ENCODE measurements around the gene ZEB1.
A peak's percentile ranks its signal among the peaks of the same experiment; 100 is the strongest.
"Not testable (repeated sequence)": the region's sequence is repeated elsewhere in the genome, so short reads cannot be mapped to it uniquely, and the experiment has no call there.

ZEB1 gene

GRCh38 chr10:31422634-31423033 lies 103.6 kb downstream of the ZEB1 start:
- no peak for DNase-seq (ENCODE audit: low read depth in 2 of 2)

- no peak for DNase-seq (ENCODE audit: low read depth in 2 of 2)
Observed at GRCh38 chr10:31424473-31424872, 105.5 kb downstream of the ZEB1 start.

- no peak for DNase-seq (ENCODE audit: low read depth in 2 of 2)
Observed at GRCh38 chr10:31426401-31426800, 107.4 kb downstream of the ZEB1 start.

DNA sequence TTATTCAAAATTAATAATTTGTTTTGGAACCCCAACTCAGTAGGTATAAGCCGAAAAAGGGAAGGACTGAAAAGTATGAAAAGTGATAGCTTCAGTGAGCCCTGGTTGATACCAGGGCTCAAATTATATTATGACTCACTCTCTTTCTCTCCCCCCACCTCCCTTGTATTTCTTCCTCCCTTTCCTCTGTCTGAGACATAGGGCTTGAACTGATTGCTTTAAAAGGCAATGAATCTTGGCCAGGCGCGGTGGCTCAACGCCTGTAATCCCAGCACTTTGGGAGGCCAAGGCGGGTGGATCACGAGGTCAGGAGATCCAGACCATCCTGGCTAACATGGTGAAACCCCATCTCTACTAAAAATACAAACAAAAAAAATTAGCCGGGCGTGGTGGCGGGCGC lies 108.3 kb downstream of the ZEB1 start:
- not testable (repeated sequence) for DNase-seq (ENCODE audit: low read depth in 2 of 2)

DNA sequence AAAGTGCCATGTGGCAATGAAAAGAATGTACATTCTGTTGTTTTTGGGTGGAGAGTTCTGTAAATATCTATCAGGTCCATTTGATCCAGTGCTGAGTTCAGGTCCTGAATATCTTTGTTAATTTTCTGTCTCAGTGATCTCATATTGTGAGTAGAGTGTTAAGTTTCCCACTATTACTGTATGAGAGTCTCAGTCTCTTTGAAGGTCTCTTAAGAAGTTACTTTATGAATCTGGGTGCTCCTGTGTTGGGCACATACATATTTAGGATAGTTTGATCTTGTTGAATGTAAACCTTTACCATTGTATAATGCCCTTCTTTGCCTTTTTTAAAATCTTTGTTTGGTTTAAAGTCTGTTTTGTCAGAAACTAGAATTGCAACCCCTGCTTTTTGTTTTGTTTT lies 109.5 kb downstream of the ZEB1 start:
- DNase-seq (ENCODE audit: low read depth in 2 of 2): not testable (repeated sequence)

DNA sequence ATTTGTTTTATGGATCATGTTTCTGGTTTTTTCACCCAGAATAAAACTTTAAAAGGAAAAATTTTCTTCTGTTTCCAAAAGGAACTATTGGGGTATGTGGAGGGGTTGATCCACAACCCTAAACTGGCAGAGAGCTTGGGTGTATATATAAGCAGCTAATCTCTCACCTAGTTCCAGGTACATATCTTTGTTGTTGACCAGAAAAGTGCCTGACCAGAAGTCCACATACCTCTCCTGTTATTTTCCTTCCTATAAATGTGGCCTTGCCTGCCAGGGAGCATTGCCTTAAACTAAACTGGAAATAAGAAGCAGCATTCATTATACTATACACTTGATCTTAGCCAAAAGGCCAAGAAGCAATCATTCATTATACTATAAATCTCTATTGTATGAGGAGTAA lies 112.0 kb downstream of the ZEB1 start:
- no peak for DNase-seq (ENCODE audit: low read depth in 2 of 2)

GRCh38 chr10:31437959-31438358 lies 118.9 kb downstream of the ZEB1 start:
- DNase-seq (ENCODE audit: low read depth in 2 of 2): no peak

DNA sequence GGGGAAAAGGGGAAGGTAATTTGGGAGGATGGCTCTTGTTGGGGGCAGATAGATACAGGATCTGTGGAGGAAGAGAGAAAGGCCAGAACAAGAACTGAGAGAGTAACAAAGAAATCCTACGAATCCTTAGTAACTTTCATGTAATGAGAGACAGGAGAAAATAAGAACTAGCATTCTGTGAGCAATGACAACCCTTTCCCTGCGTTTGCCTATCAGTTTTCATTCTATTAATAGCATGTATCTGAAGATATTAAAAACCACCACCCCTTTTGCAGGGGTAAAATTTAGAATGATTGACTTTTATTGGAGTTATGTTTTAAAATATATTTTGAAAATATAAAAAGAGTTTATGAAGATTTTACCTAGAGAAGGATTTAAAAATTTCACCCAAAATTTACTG lies 132.8 kb downstream of the ZEB1 start:
- DNase-seq (ENCODE audit: low read depth in 2 of 2): no peak

DNA sequence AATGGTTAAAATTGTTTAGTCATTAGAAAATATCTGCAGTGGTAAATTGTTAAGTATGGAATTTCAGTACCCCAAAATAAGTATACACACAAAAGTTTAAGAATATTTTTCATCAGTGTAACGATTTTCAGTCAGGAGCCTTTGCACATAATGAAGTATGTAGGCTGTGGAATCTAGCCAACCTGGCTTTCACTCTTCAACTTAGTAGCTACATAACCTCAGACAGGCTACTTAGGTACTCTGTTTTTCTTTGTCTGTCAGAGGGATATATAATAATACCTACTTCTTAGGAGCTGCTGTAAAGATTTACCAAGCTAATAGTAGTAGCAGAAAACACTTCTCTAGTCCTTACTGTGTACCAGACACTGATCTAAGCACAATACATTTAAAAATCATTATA lies 137.5 kb downstream of the ZEB1 start:
- no peak for DNase-seq (ENCODE audit: low read depth in 2 of 2)

- DNase-seq (ENCODE audit: low read depth in 2 of 2): no peak
Observed at GRCh38 chr10:31457858-31458257, 138.8 kb downstream of the ZEB1 start.

DNA sequence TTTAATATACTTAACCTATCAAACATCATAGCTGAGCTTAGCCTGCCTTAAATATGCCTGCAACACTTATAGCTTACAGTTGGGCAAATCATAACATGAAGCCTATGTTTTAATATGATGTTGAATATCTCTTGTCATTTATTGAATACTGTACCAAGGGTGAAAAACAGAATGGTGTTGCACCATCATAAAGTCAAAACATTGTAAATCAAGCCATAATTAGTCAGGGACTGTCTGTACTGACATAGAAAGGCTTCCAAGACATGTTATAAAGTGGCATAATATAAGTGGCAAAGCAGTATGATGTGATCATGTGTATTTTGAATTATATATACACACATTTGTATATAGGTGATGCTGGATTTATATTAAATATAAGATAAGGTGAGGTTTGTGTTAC lies 140.0 kb downstream of the ZEB1 start:
- DNase-seq (ENCODE audit: low read depth in 2 of 2): no peak

GRCh38 chr10:31460242-31460641 lies 141.2 kb downstream of the ZEB1 start:
- no peak for DNase-seq (ENCODE audit: low read depth in 2 of 2)

DNA sequence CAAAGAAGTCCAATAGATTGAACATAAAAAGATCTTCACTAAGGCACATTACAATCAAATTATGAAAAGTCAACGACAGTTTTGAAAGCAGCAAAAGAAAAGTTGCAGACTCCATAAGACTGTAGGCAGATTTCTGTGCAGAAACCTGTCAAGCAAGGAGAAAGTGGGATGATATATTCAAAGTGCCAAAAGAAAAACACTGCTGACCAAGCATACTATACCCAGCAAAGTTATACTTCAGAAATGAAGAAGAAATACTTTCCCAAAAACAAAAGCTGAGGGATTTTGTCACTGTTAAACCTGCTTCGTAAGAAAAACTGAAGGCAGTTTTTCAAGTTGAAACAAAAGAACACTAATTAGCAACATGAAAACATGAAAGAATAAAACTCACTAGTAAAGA lies 145.5 kb downstream of the ZEB1 start:
- DNase-seq (ENCODE audit: low read depth in 2 of 2): no peak

DNA sequence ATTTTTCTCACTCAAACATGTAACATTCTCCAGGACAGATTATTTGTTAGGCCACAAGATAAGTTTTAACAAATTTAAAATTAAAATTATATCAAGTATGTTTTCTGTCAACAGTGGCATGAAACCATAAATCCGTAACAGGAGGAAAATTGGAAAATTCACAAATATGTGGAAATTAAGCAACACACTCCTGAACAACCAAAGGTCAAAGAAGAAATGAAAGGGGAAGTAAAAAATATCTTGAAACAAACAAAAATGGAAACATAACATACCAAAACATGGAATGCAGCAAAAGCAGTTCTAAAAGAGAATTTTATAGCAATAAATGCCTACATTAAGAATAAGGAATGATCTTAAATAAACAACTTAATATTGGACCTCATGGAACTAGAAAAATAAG lies 147.3 kb downstream of the ZEB1 start:
- DNase-seq (ENCODE audit: low read depth in 2 of 2): no peak

- DNase-seq (ENCODE audit: low read depth in 2 of 2): no peak
Observed at GRCh38 chr10:31467791-31468535, 148.9 kb downstream of the ZEB1 start.

DNA sequence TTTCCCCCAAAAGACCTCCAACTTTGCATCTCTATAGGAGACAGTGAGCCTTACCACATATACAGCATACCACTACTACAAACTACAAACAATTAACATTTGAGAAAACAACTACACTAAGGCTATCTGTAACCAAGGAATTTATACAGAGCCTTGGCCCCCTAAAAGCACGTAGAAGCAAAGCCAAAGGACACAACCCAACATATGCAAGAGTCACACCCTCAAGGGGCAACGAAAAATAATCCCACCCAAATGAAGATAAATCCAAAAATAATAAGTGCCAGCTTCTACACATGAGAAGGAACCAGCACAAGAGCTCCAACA lies 149.5 kb downstream of the ZEB1 start:
- DNase-seq (ENCODE audit: low read depth in 2 of 2): no peak

DNA sequence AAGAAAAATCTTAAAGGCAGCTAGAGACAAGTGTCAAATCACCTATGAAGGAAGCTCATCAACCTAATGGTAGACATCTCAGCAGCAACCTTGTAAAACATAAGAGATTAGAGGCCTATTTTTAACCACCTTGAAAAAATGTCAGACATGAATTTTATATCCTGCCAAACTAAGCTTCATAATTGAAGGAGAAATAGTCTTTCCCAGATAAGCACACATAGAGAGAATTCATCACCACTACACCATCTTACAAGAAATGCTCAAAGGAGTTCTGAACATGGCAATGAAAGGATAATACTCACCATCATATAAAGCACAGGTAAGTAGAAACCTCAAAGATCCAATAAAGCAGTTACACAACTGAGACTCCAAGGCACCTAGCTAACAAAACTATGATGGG lies 156.5 kb downstream of the ZEB1 start:
- DNase-seq (ENCODE audit: low read depth in 2 of 2): no peak

GRCh38 chr10:31476088-31476487 lies 157.1 kb downstream of the ZEB1 start:
- DNase-seq (ENCODE audit: low read depth in 2 of 2): no peak

GRCh38 chr10:31477584-31477983 lies 158.6 kb downstream of the ZEB1 start:
- no peak for DNase-seq (ENCODE audit: low read depth in 2 of 2)

- no peak for DNase-seq (ENCODE audit: low read depth in 2 of 2)
Observed at GRCh38 chr10:31479752-31480151, 160.7 kb downstream of the ZEB1 start.

GRCh38 chr10:31483546-31483945 lies 164.5 kb downstream of the ZEB1 start:
- no peak for DNase-seq (ENCODE audit: low read depth in 2 of 2)

DNA sequence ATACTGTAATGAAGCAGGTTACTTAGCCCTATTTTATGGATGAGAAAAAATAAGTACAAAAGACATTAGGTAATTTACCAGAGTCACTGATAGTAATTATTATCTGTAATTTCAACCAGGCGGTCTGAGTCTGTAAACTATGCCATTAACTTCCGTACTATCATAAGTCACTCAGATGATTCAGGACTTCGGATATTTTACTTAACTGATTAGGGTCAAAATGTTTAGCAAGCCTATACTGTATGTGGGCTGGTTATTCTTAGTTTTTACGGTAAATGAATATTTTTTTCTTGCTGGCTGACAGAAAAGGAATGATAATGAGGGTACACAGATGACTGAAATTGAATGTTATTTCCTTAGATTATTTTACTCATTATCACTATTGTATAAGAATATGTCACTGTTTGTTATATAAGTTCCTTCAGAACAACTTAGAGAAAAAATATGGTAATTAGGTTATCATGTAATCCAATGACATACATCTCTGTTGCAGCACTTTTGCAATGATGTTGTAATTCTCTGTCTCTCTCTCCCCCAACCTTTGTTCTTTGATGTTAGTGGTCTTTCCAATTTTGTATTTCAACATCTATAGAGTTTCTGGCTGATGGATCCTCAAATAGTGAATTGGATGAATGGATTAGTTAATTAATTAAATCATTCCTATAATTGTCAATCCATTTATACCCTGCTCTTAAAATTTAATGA lies 165.6 kb downstream of the ZEB1 start:
- DNase-seq (ENCODE audit: low read depth in 2 of 2): no peak

DNA sequence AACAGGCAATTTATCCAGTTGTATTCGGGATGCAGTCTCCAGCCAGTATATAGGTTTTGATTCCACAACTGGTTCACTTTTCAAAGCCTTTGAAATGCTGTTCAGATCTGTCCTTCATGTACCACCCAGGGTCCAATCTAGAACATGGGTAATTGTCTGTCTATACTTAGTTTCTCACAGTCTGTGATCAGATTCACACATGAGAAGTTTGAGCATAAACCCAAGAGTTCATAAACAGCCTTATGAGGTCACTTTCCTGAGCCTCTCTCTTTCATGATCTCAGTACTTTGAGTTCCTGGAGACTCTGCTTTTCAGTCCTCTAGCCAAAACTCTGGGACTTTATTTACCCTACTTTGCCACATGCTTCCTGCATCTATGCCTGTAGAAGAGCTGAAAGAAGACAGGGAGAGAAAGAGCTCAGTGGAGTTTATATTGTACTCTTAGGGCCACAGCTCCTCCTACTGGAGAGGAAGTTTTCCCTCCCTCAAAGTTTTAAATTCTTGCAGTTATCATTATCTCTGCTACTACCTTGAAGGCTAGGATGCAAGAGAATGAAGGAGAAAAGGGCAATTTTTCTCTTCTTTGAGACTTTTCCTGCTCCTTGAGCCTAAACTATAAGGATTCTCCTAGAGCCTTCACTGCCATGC lies 172.0 kb downstream of the ZEB1 start:
- DNase-seq (ENCODE audit: low read depth in 2 of 2): peak in 1 of 2 donors; percentile 9

Measured in stimulated activated CD4-positive, alpha-beta T cell treated with anti-CD3 and anti-CD28 coated beads, Interleukin-1b, Interleukin-23, amount 100 ng/mL, for 4 hours (primary cell).